Activated gamma-delta T cell (primary cell): ENCODE results near the gene TMEM270.

ENCODE experiments used
- DNase-seq: peaks from one replicate; lab custom pipeline; 2025; lab: John Stamatoyannopoulos, UW

The TMEM270 gene

DNA sequence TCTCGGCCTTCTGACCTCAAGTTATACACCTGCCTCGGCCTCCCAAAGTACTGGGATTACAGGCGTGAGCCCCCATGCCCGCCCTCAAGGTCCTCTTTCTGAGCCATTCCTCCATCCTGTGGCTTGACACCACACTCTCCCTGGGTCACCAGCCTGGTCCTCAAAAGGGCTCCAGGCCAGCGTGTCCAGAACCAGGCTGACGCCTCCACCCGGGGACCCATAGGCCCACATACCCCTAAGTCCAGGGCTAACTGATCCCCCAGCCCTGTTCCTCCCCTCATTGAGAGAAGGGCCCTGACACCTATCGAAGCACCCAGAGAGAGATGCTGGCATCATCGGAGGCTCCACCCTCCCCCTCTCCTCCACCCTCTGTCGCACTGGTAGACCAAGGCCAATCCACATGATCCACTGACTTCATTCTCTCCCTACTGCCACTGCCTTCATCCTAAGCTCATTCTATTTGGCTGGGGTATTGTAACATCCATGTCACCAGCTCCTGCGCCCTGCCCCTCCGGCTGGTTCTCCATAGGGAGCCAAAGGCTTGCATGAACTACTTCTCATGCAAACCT, 46.7 kb downstream of the TMEM270 start:
- no peak for DNase-seq

DNA sequence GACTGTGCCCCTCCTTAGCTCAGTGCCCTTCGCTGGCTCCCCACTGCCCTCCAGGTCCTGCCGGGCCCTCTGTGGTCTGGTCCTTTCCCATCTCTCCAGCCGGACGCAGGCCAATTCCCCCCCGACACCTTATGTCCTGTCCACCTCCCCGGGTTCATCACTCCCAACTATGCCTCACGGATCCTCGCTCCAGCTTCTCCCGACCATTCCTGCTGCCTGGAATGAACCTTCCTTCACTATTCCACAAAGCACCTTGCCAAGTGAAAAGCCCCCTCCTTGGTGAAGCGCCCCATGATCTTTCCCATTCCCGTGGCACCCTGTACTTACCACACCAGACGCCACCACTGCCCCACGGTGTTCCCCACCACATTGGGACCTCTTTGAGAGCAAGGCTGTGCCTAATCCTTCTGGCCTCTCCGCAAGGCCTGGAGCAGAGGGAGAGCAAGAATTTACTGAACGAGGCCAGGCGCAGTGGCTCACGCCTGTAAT, 47.2 kb downstream of the TMEM270 start:
- no peak for DNase-seq

DNA sequence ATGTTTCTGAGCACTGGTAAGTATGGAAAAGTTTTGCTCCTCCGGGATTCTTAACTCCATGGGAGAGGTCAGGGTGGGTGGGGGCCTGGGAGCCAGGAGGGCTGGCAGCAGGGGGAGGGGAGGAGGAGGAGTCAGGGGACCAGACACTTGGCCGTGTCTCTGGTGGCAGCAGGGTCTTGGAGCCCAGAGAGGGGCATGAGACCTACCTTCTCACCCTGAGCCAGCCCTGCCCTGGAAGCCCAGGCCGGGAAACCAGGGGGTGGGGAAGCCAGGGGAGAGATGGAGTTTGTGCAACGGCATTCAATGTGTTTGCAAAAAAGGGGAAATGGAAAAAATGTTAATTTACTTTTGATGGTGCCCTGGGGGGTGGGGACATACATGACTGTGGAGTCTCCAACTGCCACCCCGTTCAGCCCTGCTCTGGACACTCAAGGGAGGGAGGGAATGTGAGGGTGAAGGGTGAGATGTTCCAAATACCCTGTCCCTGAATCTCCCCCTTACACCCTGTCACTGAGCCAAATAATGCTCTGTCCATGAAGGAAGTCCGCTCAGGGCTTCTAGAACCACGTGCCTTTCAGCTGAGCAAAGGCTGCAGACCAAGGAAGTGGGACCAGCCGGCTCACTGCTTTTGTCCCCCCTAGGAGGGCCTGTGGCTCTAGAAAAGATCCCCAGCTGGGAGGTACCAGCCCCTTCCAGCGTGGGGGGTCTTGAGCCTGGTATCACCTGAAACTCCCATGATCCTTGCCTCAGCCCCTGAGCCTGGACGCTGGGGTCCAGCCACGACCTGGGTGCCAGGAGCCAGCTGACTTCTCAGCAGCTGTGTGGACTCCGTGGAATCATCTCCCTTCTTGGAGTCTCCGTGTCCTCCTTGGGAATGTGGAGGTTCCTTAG, 48.3 kb downstream of the TMEM270 start:
- no peak for DNase-seq

DNA sequence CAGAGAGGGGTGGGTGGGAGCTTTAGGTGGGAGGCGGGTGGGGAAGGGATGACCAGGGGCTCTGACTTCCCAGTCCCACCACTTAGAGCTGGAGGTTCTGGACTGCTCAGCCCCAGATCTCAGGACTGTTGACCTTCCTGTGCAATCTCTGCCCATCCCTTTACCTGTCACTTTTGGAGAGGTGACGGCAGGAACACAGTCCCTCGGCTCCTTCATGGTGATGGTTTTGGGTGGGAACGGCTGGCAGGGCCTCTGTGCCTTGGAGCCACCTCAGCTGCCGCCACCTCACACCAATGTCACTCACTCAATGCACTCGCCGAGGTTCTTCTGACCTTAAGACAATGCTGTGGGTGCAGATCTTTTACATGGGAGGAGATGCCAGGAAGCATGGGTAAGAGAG, 49.0 kb downstream of the TMEM270 start:
- DNase-seq = no peak

DNA sequence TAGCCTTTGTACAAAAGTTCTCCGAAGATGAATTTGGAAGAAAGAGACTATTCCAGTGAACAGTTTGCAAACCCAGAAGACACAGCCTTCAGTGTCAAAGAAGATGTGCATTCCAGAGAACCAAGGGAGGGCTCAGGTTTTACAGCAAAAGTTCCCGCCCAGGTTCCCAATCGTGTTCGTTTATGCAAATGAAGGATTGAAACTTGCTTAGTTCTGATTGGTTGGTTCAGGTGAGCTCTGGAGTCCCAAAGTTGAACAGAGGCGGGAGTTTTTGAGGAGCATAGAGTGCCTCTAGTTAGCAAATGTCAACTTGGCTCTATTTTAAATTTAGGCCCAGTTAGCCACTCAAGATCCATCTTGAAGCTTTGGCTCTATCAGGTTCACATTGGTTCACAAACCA, 51.3 kb downstream of the TMEM270 start:
- no peak for DNase-seq
